NCI-H146 (cell line): ENCODE measurements around the gene KCNB1.
"Not testable (repeated sequence)": the region's sequence is repeated elsewhere in the genome, so short reads cannot be mapped to it uniquely, and the experiment has no call there.

Source experiments
- DNase-seq: peaks from one replicate; lab custom pipeline; 2025; lab: John Stamatoyannopoulos, UW

KCNB1 gene

DNA sequence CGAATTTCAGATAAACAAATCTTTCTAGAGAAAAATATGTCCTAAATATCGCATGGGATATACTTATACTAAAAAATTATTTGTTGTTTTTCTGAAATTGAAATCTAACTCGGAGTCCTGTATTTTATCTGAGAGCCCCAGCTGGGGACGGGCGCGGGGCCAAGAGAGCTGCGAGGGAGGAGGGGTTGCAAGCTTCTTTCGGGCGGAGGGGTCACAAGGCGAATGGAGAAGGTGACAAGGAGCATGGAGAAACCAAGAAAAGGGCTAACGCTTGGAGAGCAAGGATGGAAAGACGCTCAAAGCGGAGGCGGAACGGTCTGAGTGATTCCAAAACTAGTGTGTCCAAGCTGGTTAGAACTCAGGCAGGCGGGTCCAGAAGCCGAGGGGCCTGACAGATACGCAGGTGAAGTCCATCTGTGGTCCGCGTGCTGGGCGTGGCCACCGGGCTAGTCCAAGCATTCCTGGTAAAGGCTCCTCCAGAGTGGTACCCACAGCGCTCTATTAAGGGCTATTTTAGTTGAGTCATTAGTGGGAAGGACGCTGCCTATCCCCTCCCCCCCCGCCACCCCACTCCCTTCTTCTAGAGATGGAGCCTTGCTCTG lies 163.2 kb downstream of the KCNB1 start:
- peak; percentile 36 for DNase-seq

DNA sequence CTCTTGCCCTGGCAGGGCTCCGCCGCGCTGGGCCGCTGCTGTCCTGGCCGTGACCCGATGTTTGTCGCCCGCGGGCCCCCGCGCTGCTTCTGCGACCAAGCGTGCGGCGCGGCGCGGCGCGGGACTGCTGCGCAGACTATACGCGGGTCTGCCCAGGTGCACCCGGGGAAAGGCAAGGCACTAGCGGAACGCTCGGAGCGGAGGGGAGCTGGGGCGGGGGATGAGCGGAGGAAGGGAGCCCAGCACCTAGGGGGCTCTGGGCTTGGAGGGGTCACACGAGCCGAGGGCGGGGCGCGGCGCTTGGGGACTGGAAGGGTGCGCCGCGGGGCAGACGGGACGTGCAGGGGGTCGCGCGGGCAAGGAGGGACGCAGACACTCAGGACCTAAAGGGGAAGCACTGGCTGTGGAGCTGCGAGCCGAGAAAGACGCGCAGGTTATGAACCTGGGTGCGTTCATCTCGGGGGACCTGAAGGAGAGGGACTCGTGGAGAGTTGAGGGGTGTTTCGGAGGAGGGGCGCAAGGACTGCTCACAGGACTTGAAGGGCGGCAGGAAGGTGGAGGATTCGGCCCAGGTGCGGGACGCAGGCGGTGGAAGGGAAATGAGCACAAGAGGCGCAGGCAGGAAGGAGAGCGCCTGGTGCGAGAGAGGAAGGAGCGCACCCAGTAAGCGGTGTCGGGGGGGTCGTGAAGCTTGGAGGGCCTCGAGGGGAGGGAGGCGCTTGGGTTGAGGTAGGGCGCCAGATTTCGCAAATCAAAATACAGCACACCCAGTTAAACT lies 163.8 kb downstream of the KCNB1 start:
- DNase-seq = peak; percentile 34

DNA sequence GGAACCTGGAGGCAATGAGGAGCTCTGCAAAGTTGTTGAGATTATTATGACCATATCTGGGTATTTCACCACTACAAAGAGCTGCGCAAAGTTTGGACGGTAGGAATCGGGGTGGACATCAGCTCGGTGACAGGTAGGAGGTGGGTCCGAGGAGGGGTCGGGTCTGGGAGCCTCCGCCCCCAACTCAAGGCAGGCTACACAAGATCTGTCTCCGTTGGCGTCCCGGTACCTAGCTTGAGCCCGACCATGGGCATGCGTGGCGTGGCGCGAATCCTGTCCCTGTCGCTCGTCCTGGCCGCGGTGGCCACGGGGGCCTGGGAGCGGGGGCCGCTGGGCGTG lies 164.4 kb downstream of the KCNB1 start:
- no peak for DNase-seq

GRCh38 chr20:49316704-49317103 lies 165.8 kb downstream of the KCNB1 start:
- no peak for DNase-seq

DNA sequence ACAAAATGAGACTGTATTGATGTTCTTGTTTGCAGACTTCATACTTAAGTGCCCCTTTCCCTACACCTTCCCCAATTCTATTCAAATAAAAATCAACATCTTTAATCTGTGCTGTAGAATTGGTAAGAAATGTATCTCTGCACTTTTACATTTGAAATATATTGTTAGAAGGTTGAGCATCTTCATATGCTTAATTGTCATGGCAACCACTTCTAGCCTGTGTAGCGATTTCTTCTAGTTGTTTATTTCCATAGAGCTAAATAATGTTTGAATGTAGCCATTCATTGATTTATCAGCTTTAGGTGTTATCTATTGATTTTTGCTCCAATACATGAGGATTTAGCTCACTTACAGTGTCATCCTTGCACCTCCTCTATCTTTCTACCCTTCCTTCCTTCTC lies 166.9 kb downstream of the KCNB1 start:
- DNase-seq = no peak

- not testable (repeated sequence) for DNase-seq
Observed at GRCh38 chr20:49314052-49314451, 168.4 kb downstream of the KCNB1 start.
